H1 (cell line): ENCODE results near the gene L3MBTL4. TPM values are rescaled to one million over a fixed set of nuclear protein-coding genes. Genes with fewer than 3 reads are reported as not detected.

ENCODE experiments used
- CTCF ChIA-PET: fragments of 300-600 bp; sonication (Branson Sonifier 250); formaldehyde crosslinking; loops from one replicate; lab custom pipeline; 2021; ENCODE audit not compliant: partially characterized antibody; lab: Charles Lee
- POLR2A ChIA-PET: fragments of 300-600 bp; sonication (Branson Sonifier 250); formaldehyde crosslinking; loops from one replicate; lab custom pipeline; 2021; ENCODE audit warnings: inconsistent platforms; ENCODE audit not compliant: partially characterized antibody; lab: Charles Lee
- DNase-seq, 2 experiments: peaks; one replicate each; pipeline versions ENCODE4 v3.0.0 to v3.0.0-alpha.2; 2010 to 2022; ENCODE audit warnings: low spot score in 2 of 2, low read depth in 1 of 2, mixed read lengths in 1 of 2
- FAIRE-seq: peaks from 2 replicates; lab custom pipeline; 2011; peaks lifted over from hg19 to GRCh38; lab: Jason Lieb, UNC
- H2AFZ ChIP-seq: 2 replicates; pipeline ENCODE4 v1.8.1; 2012; ENCODE audit warnings: low read length, inconsistent platforms
- H2AK5ac ChIP-seq: 2 replicates; pipeline ENCODE4 v1.6.1; 2013; ENCODE audit warnings: low read depth, low read length
- H2BK120ac ChIP-seq: replicated peaks from 2 replicates; pipeline ENCODE3; 2013; ENCODE audit warnings: low read depth, low read length, inconsistent platforms
- H2BK12ac ChIP-seq: 2 replicates; pipeline ENCODE4 v1.6.1; 2013; ENCODE audit warnings: low read depth, low read length
- H2BK15ac ChIP-seq: 2 replicates; pipeline ENCODE4 v1.6.1; 2013; ENCODE audit warnings: low read length
- H2BK20ac ChIP-seq: 2 replicates; pipeline ENCODE4 v1.6.1; 2013; ENCODE audit warnings: low read length
- H2BK5ac ChIP-seq: 2 replicates; pipeline ENCODE4 v1.6.1; 2013; ENCODE audit warnings: low read depth, low read length
- H3K14ac ChIP-seq: 2 replicates; pipeline ENCODE4 v1.6.1; 2013; ENCODE audit warnings: inconsistent platforms; ENCODE audit not compliant: insufficient read length
- H3K18ac ChIP-seq: 2 replicates; pipeline ENCODE4 v1.6.1; 2013; ENCODE audit warnings: low read length; ENCODE audit errors: extremely low read depth
- H3K23ac ChIP-seq: 2 replicates; pipeline ENCODE4 v1.6.1; 2013; ENCODE audit warnings: inconsistent platforms; ENCODE audit not compliant: insufficient read length
- H3K23me2 ChIP-seq: 2 replicates; pipeline ENCODE4 v1.6.1; 2013; ENCODE audit warnings: low read depth, low read length
- H3K27ac ChIP-seq: 2 replicates; pipeline ENCODE4 v1.6.1; 2011; ENCODE audit warnings: low read depth, low read length, inconsistent platforms
- H3K27me3 ChIP-seq, 4 experiments: replicated peaks in 1 of 4; 1 replicate in 1 of 4; 2 replicates in 3 of 4; pipeline versions ENCODE4 v1.6.1 to v1.8.1; 2011 to 2013; ENCODE audit warnings: low read length in 3 of 4, mild to moderate bottlenecking in 3 of 4, inconsistent platforms in 2 of 4, mixed read lengths in 2 of 4, moderate library complexity in 1 of 4; ENCODE audit not compliant: control insufficient read depth in 3 of 4, insufficient read depth in 3 of 4; ENCODE audit errors: extremely low read depth in 1 of 4
- H3K36me3 ChIP-seq, 4 experiments: 2 replicates each; pipeline versions ENCODE4 v1.6.1 to v1.8.1; 2011 to 2013; ENCODE audit warnings: mild to moderate bottlenecking in 4 of 4, low read length in 3 of 4, moderate library complexity in 2 of 4, control low read depth in 1 of 4, inconsistent platforms in 1 of 4; ENCODE audit not compliant: insufficient read depth in 4 of 4, control insufficient read depth in 2 of 4
- H3K4ac ChIP-seq: replicated peaks from 2 replicates; pipeline ENCODE3; 2013; ENCODE audit warnings: low read length, low read depth, mixed read lengths, inconsistent platforms; ENCODE audit not compliant: insufficient read length
- H3K4me1 ChIP-seq, 4 experiments: replicated peaks in 1 of 4; 1 replicate in 1 of 4; 2 replicates in 3 of 4; pipeline versions ENCODE4 v1.6.1 to v1.8.1; 2011 to 2013; ENCODE audit warnings: low read length in 3 of 4, inconsistent platforms in 2 of 4, mixed read lengths in 1 of 4; ENCODE audit not compliant: insufficient read depth in 4 of 4, control insufficient read depth in 3 of 4
- H3K4me2 ChIP-seq, 2 experiments: 2 replicates each; pipeline versions ENCODE4 v1.6.1 to v1.8.1; 2011 to 2013; ENCODE audit warnings: low read depth in 2 of 2, low read length in 2 of 2, control low read depth in 1 of 2, inconsistent platforms in 1 of 2, mild to moderate bottlenecking in 1 of 2; ENCODE audit not compliant: insufficient read depth in 1 of 2
- H3K4me3 ChIP-seq, 4 experiments: fragments of 200-600, 300-600 bp in 1 of 4; sonication (generic), shearing (Covaris generic), sonication (Bioruptor Twin) in 1 of 4; 2 replicates each; pipeline versions ENCODE4 v1.5.1 to v1.8.1; 2011 to 2016; ENCODE audit warnings: low read length in 4 of 4, low read depth in 3 of 4, control low read depth in 2 of 4, inconsistent platforms in 2 of 4, mild to moderate bottlenecking in 2 of 4, mixed read lengths in 1 of 4, moderate library complexity in 1 of 4; ENCODE audit not compliant: insufficient read depth in 2 of 4; ENCODE audit errors: extremely low read depth in 1 of 4
- H3K56ac ChIP-seq: replicated peaks from 2 replicates; pipeline ENCODE3; 2013; ENCODE audit warnings: low read depth, mild to moderate bottlenecking, mixed read lengths, low read length, inconsistent platforms; ENCODE audit not compliant: insufficient read length
- H3K79me1 ChIP-seq: 2 replicates; pipeline ENCODE4 v1.6.1; 2013; ENCODE audit warnings: low read depth, low read length, control low read depth
- H3K79me2 ChIP-seq, 2 experiments: 2 replicates each; pipeline versions ENCODE4 v1.6.1 to v1.8.1; 2012 to 2013; ENCODE audit warnings: low read length in 2 of 2, mild to moderate bottlenecking in 2 of 2, inconsistent platforms in 1 of 2; ENCODE audit not compliant: insufficient read depth in 2 of 2, control insufficient read depth in 1 of 2
- H3K9ac ChIP-seq, 4 experiments: replicated peaks in 1 of 4; 1 replicate in 1 of 4; 2 replicates in 3 of 4; pipeline versions ENCODE4 v1.6.1 to v1.8.1; 2011 to 2013; ENCODE audit warnings: low read depth in 3 of 4, low read length in 3 of 4, control low read depth in 2 of 4, mild to moderate bottlenecking in 2 of 4, moderate library complexity in 2 of 4, inconsistent platforms in 1 of 4; ENCODE audit errors: extremely low read depth in 1 of 4
- H3K9me3 ChIP-seq, 2 experiments: 2 replicates each; pipeline versions ENCODE4 v1.6.1 to v1.8.1; 2012 to 2013; ENCODE audit warnings: mild to moderate bottlenecking in 2 of 2, moderate library complexity in 2 of 2, control low read depth in 1 of 2, inconsistent platforms in 1 of 2, low read depth in 1 of 2, low read length in 1 of 2, mixed read lengths in 1 of 2; ENCODE audit not compliant: insufficient read depth in 2 of 2
- H4K20me1 ChIP-seq, 2 experiments: replicated peaks in 1 of 2; 2 replicates each; pipeline versions ENCODE3 to v1.8.1; 2011 to 2013; ENCODE audit warnings: inconsistent platforms in 2 of 2, low read length in 2 of 2, mild to moderate bottlenecking in 1 of 2; ENCODE audit not compliant: insufficient read depth in 2 of 2, control insufficient read depth in 1 of 2
- H4K5ac ChIP-seq: 2 replicates; pipeline ENCODE4 v1.6.1; 2013; ENCODE audit warnings: low read length, low read depth, mixed read lengths, inconsistent platforms; ENCODE audit not compliant: insufficient read length
- H4K8ac ChIP-seq: 2 replicates; pipeline ENCODE4 v1.8.0; 2013; ENCODE audit warnings: mild to moderate bottlenecking, moderate library complexity, low read length, inconsistent platforms; ENCODE audit not compliant: insufficient read depth; ENCODE audit errors: extremely low read depth
- H4K91ac ChIP-seq: replicated peaks from 2 replicates; pipeline ENCODE3; 2013; ENCODE audit warnings: low read length, mixed read lengths, inconsistent platforms; ENCODE audit not compliant: insufficient read length
- ASH2L ChIP-seq: fragments of 200-600, 300-600 bp; sonication (generic); IDR thresholded peaks from one replicate; pipeline ENCODE4 v1.7.1; 2017; ENCODE audit warnings: low read length
- CBX8 ChIP-seq: fragments of 300-800, 300-1000 bp; sonication (generic); IDR thresholded peaks from 2 replicates; pipeline ENCODE4 v1.7.1; 2016; ENCODE audit warnings: low read depth, low read length, borderline replicate concordance
- FOSL1 ChIP-seq: IDR thresholded peaks from 2 replicates; pipeline ENCODE4 v1.6.1; 2011; ENCODE audit warnings: mild to moderate bottlenecking, low read depth, low read length, moderate library complexity; ENCODE audit not compliant: insufficient read depth
- PHF8 ChIP-seq: fragments of 200-600 bp; sonication (generic); conservative IDR thresholded peaks from 2 replicates; pipeline ENCODE4 v1.7.1; 2012; ENCODE audit warnings: low read depth, mild to moderate bottlenecking, inconsistent platforms, low read length, moderate library complexity
- POLR2A ChIP-seq, 2 experiments: IDR thresholded peaks; 1 replicate in 1 of 2; 2 replicates in 1 of 2; pipeline ENCODE4 v1.6.1; 2011; ENCODE audit warnings: low read depth in 2 of 2, low read length in 2 of 2, mild to moderate bottlenecking in 2 of 2; ENCODE audit errors: control extremely low read depth in 1 of 2
- WGBS, 2 experiments: shearing (Covaris generic) in 1 of 2; methylation state at CpG; one replicate each; pipeline versions ENCODE4 v1.1.6 to v1.1.7; 2013 to 2015; ENCODE audit warnings: low lambda C conversion rate in 2 of 2, mixed read lengths in 2 of 2, inconsistent platforms in 1 of 2, low coverage in 1 of 2, missing lambda C conversion rate in 1 of 2; ENCODE audit not compliant: insufficient replicate concordance in 2 of 2, insufficient coverage in 1 of 2, insufficient read length in 1 of 2; ENCODE audit errors: extremely low coverage in 1 of 2, missing lambda C conversion rate in 1 of 2; 5-methylcytosine and 5-hydroxymethylcytosine counted together
- polyA plus RNA-seq, 7 experiments: library from polyadenylated mRNA; depleted of rRNA in 3 of 7; stranded (reverse) in 5 of 7; unstranded in 2 of 7; fragments of >200 nt in 5 of 7; fragments of 200-250 nt in 2 of 7; gene quantifications; 1 replicate in 5 of 7; 2 replicates in 1 of 7; 4 replicates in 1 of 7; pipeline versions ENCODE4 v1.2.1 to v1.2.3, GENCODE V29; 2011 to 2013; ENCODE audit warnings: missing spikeins in 2 of 7, mixed read lengths in 2 of 7
- total RNA-seq: library from RNA; stranded (reverse); fragmentation: NEBNext Ultra II Directional; extraction: Animal tissue kit (Norgen Biotek cat#: 25700); gene quantifications from 2 replicates; pipeline ENCODE4 v1.2.1, GENCODE V29; 2021
- TF ChIP-seq, protein P1 (sequence below): IDR thresholded peaks from 2 replicates; pipeline ENCODE4 v1.6.1; 2011; ENCODE audit warnings: low read length, improper control_type of control experiment

L3MBTL4 gene
- total and polyA plus RNA-seq, 2 of the 8 experiments (the other 6 are each of a cell fraction or from before 2014, with no cell fraction given): 1.0 to 2.1 TPM

DNA sequence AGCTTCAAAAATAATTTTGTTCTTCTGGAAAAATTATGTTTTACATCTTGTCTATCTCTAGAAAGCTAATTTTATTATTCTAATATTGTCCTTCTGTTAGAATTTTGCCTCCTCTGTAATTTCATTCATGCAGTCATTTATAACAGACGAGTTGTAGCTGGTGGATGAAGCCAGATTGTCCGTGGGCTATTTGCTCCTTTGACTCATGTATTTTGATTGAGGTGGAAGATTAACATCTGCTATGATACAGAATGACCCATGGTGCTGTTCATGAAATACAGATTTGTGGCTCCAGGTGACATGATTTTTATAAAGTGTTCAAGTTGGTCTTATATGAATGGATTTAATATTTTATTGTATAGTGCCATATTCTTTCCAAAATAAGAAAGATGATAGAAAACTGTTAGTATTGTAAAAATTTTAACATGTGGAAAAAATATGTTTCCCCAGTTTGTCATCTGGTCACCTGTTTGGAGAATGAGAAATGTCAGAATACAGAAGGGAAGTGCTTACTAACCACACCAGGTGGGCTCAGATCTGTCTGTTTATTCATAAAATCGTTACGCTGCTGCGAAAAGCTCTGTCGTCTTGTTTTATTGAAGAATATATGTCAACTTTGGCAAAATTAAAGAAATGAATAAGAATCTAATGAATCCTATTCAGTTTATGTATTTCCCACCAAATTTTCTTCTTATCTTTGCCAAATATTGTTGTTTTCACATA lies 20.4 kb upstream of the L3MBTL4 start:
- H3K4ac ChIP-seq: no peak overlapping the region
- no peak overlapping the region for H3K4me2 ChIP-seq
- no peak overlapping the region for H4K91ac ChIP-seq
- no peaks in the 10 kb centered on the region; a peak in 1 of 7 replicates for H3K4me1 ChIP-seq
- no peaks in the 10 kb centered on the region for H3K9me3 ChIP-seq
- no peaks in the 10 kb centered on the region for H3K23me2 ChIP-seq
- no peak overlapping the region for H3K14ac ChIP-seq
- no peaks in the 10 kb centered on the region; a peak in 1 of 7 replicates for H3K27me3 ChIP-seq
- H2BK20ac ChIP-seq: no peak overlapping the region
- H2BK12ac ChIP-seq: no peak overlapping the region
- no peaks in the 10 kb centered on the region for H3K36me3 ChIP-seq
- no peak overlapping the region for H4K8ac ChIP-seq
- H3K9ac ChIP-seq: no peak overlapping the region
- no peak for TF ChIP-seq POLR2A (IDR thresholded peaks at IDR 0.05; ENCODE audit: control extremely low read depth in 1 of 2, low read depth in 2 of 2, low read length in 2 of 2)
- TF ChIP-seq ASH2L: no peak
- no peak for TF ChIP-seq FOSL1
- no peak for TF ChIP-seq PHF8
- TF ChIP-seq, protein P1, sequence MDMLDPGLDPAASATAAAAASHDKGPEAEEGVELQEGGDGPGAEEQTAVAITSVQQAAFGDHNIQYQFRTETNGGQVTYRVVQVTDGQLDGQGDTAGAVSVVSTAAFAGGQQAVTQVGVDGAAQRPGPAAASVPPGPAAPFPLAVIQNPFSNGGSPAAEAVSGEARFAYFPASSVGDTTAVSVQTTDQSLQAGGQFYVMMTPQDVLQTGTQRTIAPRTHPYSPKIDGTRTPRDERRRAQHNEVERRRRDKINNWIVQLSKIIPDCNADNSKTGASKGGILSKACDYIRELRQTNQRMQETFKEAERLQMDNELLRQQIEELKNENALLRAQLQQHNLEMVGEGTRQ: no peak
- no peak for TF ChIP-seq CBX8
- no peak overlapping the region for H2AK5ac ChIP-seq
- no peak overlapping the region for H2AFZ ChIP-seq
- ChIA-PET POLR2A (no interaction called here), CTCF (interaction anchor here (1.0 kb wide), 1 partner anchor 46 kb away, joined by 5 read pairs; no protein-coding TSS in a partner anchor)
- no peak overlapping the region for H4K5ac ChIP-seq
- H3K79me2 ChIP-seq: no peaks in the 10 kb centered on the region
- H3K23ac ChIP-seq: no peak overlapping the region
- H2BK120ac ChIP-seq: no peak overlapping the region
- no peak overlapping the region for H3K4me3 ChIP-seq
- H3K27ac ChIP-seq: no peak overlapping the region
- H3K18ac ChIP-seq: no peak overlapping the region
- no peaks in the 10 kb centered on the region for H4K20me1 ChIP-seq
- DNase-seq (no peak), FAIRE-seq (no peak)
- H2BK5ac ChIP-seq: no peak overlapping the region
- no peak overlapping the region for H3K56ac ChIP-seq
- 92% methylated on average over 6 of the region's 6 CpGs; no CpG with 5 or more reads in 1 of the 2 experiments for WGBS, 2 experiments
- no peak overlapping the region for H2BK15ac ChIP-seq
- H3K79me1 ChIP-seq: no peaks in the 10 kb centered on the region
